Testis (tissue), 2 donors: Measurements from ENCODE around the gene ZNF92.

Source experiments
- POLR2A ChIP-seq: fragments of 450-650 bp; IDR thresholded peaks from one replicate; pipeline ENCODE4 v1.6.1; 2017; ENCODE audit warnings: antibody characterized with exemption, mild to moderate bottlenecking, moderate library complexity
- TF ChIP-seq, protein P1 (sequence below), 3 experiments: fragments of 450-650 bp in 2 of 3; fragments of 200-600 bp in 1 of 3; sonication (generic) in 1 of 3; IDR thresholded peaks; one replicate each; pipeline ENCODE4 v1.5.1; 2016 to 2019; ENCODE audit warnings: antibody characterized with exemption in 3 of 3, mild to moderate bottlenecking in 2 of 3, moderate library complexity in 1 of 3

DNA sequence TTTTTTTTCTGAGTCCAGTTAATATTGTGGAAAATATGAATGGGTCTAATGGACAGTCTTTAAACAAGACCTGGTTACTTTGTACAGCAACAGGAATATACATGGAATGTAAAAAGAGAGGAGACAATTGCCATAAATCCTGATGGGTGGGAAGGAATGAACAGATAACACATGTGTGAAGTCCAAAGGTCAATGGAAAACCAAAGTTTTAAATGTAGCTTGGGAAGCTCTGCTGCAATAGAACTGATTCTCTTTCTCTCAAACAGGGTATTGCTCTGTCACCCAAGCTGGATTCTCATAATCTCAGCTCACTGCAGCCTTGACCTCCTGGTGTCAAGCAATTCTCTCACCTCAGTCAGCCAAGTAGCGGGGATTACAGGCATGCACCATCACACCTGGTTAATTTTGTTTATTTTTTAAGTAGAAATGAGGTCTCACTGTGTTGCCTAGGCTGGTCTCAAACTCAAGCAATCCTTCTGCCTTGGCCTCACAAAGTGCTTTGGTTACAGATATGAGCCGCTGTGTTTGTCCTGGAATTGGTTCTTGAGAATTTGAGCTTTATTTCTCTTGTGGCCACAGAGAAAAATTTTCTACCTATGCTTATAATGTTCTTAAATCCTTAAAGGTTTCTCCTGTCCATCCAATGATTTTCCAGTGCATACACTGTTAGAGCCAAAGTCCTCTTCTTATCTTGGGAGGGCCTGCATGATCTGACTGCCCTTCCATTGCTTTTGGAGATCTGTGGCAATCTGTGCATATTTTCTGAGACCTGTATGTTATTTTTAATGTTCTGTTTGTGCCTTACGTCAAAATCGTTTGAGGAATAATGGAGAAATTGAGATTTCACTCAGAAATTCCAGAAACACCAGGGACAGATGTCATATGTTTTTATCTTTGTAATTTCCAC lies 30.7 kb upstream of the ZNF92 start:
- TF ChIP-seq, protein P1, sequence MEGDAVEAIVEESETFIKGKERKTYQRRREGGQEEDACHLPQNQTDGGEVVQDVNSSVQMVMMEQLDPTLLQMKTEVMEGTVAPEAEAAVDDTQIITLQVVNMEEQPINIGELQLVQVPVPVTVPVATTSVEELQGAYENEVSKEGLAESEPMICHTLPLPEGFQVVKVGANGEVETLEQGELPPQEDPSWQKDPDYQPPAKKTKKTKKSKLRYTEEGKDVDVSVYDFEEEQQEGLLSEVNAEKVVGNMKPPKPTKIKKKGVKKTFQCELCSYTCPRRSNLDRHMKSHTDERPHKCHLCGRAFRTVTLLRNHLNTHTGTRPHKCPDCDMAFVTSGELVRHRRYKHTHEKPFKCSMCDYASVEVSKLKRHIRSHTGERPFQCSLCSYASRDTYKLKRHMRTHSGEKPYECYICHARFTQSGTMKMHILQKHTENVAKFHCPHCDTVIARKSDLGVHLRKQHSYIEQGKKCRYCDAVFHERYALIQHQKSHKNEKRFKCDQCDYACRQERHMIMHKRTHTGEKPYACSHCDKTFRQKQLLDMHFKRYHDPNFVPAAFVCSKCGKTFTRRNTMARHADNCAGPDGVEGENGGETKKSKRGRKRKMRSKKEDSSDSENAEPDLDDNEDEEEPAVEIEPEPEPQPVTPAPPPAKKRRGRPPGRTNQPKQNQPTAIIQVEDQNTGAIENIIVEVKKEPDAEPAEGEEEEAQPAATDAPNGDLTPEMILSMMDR (IDR thresholded peaks at IDR 0.05) = no peak
- TF ChIP-seq POLR2A = no peak
